Measurements from ENCODE around the gene AGO1. TPM values are rescaled to one million over a fixed set of nuclear protein-coding genes. Genes with fewer than 3 reads are reported as not detected.

AGO1 gene
- total RNA-seq, 1 donor from 2014 or later, result 21.9 TPM

DNA sequence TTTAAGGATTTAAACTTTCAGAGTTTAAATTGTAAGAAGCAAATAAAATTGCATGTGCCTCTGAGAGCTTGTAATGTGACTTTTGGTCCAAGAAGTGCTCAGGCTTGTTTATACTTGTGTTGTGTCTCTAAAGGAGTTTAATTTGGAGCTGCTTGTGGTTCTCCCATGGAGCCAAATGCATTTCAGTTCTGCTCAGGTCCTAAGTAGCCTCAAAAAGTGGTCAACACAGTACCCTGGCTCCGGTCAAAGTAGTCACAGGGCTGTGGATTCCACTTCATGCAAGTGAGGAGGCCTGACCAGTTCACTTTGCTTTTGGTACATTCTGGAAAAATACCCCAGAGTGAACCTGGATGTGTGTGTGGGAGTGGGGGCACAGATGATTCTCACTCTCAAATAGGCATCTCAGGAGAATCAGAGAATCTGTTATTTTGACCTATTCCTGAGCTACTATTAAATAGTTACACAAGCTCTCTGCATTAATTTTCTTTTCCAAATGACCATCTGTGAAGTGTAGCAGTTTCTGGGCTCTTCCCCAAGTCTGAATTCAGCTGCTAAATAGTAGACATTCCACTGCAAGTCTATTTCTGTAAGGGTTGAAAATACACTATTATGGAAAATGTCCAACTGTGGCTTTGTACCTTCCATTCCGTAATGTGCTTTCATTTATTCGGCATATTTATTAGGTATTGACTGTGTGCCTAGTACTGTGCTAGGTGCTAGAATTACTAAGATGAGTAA, 31.7 kb upstream of the AGO1 start:
- TF ChIP-seq, protein P1, sequence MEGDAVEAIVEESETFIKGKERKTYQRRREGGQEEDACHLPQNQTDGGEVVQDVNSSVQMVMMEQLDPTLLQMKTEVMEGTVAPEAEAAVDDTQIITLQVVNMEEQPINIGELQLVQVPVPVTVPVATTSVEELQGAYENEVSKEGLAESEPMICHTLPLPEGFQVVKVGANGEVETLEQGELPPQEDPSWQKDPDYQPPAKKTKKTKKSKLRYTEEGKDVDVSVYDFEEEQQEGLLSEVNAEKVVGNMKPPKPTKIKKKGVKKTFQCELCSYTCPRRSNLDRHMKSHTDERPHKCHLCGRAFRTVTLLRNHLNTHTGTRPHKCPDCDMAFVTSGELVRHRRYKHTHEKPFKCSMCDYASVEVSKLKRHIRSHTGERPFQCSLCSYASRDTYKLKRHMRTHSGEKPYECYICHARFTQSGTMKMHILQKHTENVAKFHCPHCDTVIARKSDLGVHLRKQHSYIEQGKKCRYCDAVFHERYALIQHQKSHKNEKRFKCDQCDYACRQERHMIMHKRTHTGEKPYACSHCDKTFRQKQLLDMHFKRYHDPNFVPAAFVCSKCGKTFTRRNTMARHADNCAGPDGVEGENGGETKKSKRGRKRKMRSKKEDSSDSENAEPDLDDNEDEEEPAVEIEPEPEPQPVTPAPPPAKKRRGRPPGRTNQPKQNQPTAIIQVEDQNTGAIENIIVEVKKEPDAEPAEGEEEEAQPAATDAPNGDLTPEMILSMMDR (IDR thresholded peaks at IDR 0.05; ENCODE audit: insufficient read depth, low read length, poor library complexity, severe bottlenecking), result no peak
- H3K4me3 ChIP-seq (ENCODE audit: low read depth, low read length), result no peak overlapping the region
- DNase-seq (ENCODE audit: low read depth), result no peak
- no peaks in the 10 kb centered on the region for H3K27me3 ChIP-seq (ENCODE audit: control insufficient read depth, insufficient read depth, low read length)
- H3K36me3 ChIP-seq (ENCODE audit: control insufficient read depth, insufficient read depth, low read length), result peaks cover 1% of the 10 kb centered on the region

DNA sequence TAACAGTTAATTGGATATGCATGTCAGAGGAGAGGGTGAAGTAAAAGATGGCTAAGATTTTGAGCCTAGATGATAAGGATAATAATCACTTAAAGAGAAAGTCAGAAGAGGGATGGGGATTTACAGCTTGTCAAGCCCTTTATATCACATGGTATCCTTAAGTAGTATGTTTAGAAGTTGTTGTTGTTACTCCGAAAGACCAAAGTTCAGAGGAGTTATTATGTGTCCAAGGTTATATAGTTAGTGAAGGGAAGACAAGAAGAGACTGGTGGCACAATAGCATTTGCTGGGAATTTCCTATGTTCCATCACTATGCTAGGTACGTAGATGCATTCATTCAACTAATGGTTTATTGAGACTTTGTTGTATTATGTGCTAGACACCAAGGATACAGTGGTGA, 30.8 kb upstream of the AGO1 start:
- Histone ChIP-seq H3K27me3 (ENCODE audit: control insufficient read depth, insufficient read depth, low read length) (no peaks in the 10 kb centered on the region), H3K36me3 (ENCODE audit: control insufficient read depth, insufficient read depth, low read length) (peaks cover 1% of the 10 kb centered on the region), H3K4me3 (ENCODE audit: low read depth, low read length) (no peak overlapping the region)
- TF ChIP-seq, protein P1 (IDR thresholded peaks at IDR 0.05; ENCODE audit: insufficient read depth, low read length, poor library complexity, severe bottlenecking), result no peak
- no peak for DNase-seq (ENCODE audit: low read depth)

DNA sequence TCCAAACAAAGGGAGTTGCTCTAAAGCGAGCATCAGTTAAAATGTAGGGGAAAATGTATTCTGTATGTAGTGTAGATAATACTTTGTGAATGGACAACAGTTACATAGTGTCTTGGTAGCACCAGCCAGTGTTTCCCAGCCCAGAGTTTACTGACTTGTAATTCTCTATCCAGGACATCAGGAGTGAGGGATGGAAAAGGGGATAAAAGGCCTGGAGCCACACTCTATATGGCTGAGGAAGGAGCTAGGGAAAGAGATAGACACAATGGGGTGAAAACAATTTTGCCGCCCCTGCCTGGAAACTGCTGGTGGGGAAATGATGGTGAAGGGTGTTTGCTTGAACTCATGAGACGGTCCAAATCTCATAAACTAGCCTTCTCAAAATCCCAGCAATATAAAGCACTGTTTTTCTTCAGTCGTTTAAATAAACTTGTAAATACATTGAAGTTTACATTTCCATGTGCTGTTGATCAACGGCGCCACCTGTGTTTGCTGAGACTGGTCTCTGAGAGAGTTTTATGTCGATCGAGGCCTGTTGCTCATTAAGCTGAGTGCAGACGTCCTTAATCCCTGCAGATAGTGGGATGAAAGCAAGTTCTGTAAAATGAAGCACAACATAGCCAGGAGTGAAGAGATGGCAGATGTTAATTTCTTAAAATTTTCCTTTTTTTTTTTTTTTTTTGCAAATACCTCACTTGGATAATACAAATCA, 27.9 kb upstream of the AGO1 start:
- peaks cover 1% of the 10 kb centered on the region for H3K36me3 ChIP-seq (ENCODE audit: control insufficient read depth, insufficient read depth, low read length)
- TF ChIP-seq, protein P1 (IDR thresholded peaks at IDR 0.05; ENCODE audit: insufficient read depth, low read length, poor library complexity, severe bottlenecking), result no peak
- H3K27me3 ChIP-seq (ENCODE audit: control insufficient read depth, insufficient read depth, low read length), result no peaks in the 10 kb centered on the region
- no peak for DNase-seq (ENCODE audit: low read depth)
- no peak overlapping the region for H3K4me3 ChIP-seq (ENCODE audit: low read depth, low read length)

DNA sequence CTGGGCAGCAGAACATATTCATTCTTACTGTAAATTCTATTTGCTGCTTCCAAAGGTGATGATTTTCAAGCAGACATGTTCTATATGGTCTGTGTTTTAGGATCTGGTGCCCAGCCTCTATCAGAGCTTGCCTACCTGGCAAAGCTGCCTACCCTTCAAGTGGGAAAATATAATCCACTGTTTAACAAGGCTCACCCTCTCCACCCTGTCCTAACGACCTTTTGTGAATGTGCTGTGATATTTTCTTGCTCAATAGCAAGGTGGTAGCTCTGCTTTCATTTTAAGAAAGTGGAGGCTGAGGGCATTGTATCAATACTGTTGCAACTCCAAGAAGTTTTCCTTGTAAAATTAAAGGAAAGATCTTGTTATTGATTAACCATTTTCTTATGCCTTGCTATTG, 26.0 kb upstream of the AGO1 start:
- no peaks in the 10 kb centered on the region for H3K36me3 ChIP-seq (ENCODE audit: control insufficient read depth, insufficient read depth, low read length)
- DNase-seq (ENCODE audit: low read depth), result no peak
- H3K4me3 ChIP-seq (ENCODE audit: low read depth, low read length), result no peak overlapping the region
- TF ChIP-seq, protein P1 (IDR thresholded peaks at IDR 0.05; ENCODE audit: insufficient read depth, low read length, poor library complexity, severe bottlenecking), result no peak
- H3K27me3 ChIP-seq (ENCODE audit: control insufficient read depth, insufficient read depth, low read length), result no peaks in the 10 kb centered on the region

DNA sequence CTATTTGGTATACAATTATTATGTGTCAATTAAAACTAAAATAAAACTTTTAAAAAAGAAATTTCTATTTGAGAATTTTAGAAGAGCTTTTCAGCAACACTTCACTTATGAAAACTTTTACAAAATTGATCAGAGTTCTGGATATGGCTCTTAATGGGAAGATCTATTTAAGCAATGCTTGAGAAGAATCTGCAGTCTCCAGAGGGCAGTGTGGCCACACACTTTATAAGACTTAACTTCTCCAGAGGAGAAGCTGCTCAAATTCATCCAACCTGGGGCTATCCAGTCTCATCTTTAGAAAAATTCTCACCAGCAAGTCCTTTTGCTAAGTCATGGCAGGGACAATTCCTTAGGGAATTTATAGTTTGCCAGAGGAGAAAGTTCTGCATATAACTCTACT, 25.2 kb upstream of the AGO1 start:
- Histone ChIP-seq H3K27me3 (ENCODE audit: control insufficient read depth, insufficient read depth, low read length) (no peaks in the 10 kb centered on the region), H3K4me3 (ENCODE audit: low read depth, low read length) (no peak overlapping the region), H3K36me3 (ENCODE audit: control insufficient read depth, insufficient read depth, low read length) (no peaks in the 10 kb centered on the region)
- no peak for DNase-seq (ENCODE audit: low read depth)
- TF ChIP-seq, protein P1 (IDR thresholded peaks at IDR 0.05; ENCODE audit: insufficient read depth, low read length, poor library complexity, severe bottlenecking), result peak; percentile 19

Data from kidney epithelial cell (primary cell).